ENCODE data around the gene CAMTA1.
"Not testable (repeated sequence)": the region's sequence is repeated elsewhere in the genome, so short reads cannot be mapped to it uniquely, and the experiment has no call there.

Gene CAMTA1

GRCh38 chr1:6909857-6910256, 124.6 kb downstream of the CAMTA1 start:
- DNase-seq: no peak

- DNase-seq: no peak
These were observed 126.0 kb downstream of the CAMTA1 start for GRCh38 chr1:6911021-6911941.

GRCh38 chr1:6911974-6912373, 126.7 kb downstream of the CAMTA1 start:
- DNase-seq: no peak

GRCh38 chr1:6912518-6912917, 127.3 kb downstream of the CAMTA1 start:
- DNase-seq: no peak

- DNase-seq: no peak
These were observed 127.8 kb downstream of the CAMTA1 start for GRCh38 chr1:6913086-6913485.

GRCh38 chr1:6914706-6915105, 129.5 kb downstream of the CAMTA1 start:
- no peak for DNase-seq

GRCh38 chr1:6915999-6916565, 130.8 kb downstream of the CAMTA1 start:
- no peak for DNase-seq

- DNase-seq: no peak
These were observed 131.8 kb downstream of the CAMTA1 start for GRCh38 chr1:6917067-6917466.

GRCh38 chr1:6918186-6918924, 133.1 kb downstream of the CAMTA1 start:
- no peak for DNase-seq

- no peak for DNase-seq
These were observed 133.8 kb downstream of the CAMTA1 start for GRCh38 chr1:6918925-6919511.

- DNase-seq: not testable (repeated sequence)
These were observed 136.3 kb downstream of the CAMTA1 start for GRCh38 chr1:6921506-6921905.

GRCh38 chr1:6922096-6922931, 137.1 kb downstream of the CAMTA1 start:
- DNase-seq: no peak

GRCh38 chr1:6923012-6923411, 137.8 kb downstream of the CAMTA1 start:
- no peak for DNase-seq

- DNase-seq: no peak
These were observed 138.2 kb downstream of the CAMTA1 start for GRCh38 chr1:6923416-6923815.

- no peak for DNase-seq
These were observed 139.0 kb downstream of the CAMTA1 start for GRCh38 chr1:6923955-6924881.

- DNase-seq: no peak
These were observed 139.6 kb downstream of the CAMTA1 start for GRCh38 chr1:6924891-6925290.

- no peak for DNase-seq
These were observed 142.4 kb downstream of the CAMTA1 start for GRCh38 chr1:6927626-6928025.

GRCh38 chr1:6928106-6928885, 143.0 kb downstream of the CAMTA1 start:
- no peak for DNase-seq

- no peak for DNase-seq
These were observed 145.6 kb downstream of the CAMTA1 start for GRCh38 chr1:6930732-6931300.

- no peak for DNase-seq
These were observed 150.2 kb downstream of the CAMTA1 start for GRCh38 chr1:6935361-6935883.
